Astrocyte of the cerebellum (primary cell): ENCODE results near the gene CORO7.
A peak's percentile ranks its signal among the peaks of the same experiment; 100 is the strongest.

ENCODE experiments used
- DNase-seq: peaks from one replicate; pipeline ENCODE4 v3.0.0-alpha.2; 2011; ENCODE audit warnings: low read depth
- H3K4me3 ChIP-seq: 2 replicates; pipeline ENCODE4 v1.5.1; 2011; ENCODE audit warnings: mild to moderate bottlenecking, low read depth, low read length, moderate library complexity
- in situ Hi-C: cut with HindIII; loops from 2 replicates; pipeline ENCODE4 v1.10.0; 2017; ENCODE audit warnings: low sequenced_read_pairs
- TF ChIP-seq, protein P1 (sequence below): IDR thresholded peaks from 2 replicates; pipeline ENCODE4 v1.5.1; 2012; ENCODE audit warnings: low read length, low read depth, moderate library complexity, mild to moderate bottlenecking; ENCODE audit errors: missing control alignments

CORO7 gene

DNA sequence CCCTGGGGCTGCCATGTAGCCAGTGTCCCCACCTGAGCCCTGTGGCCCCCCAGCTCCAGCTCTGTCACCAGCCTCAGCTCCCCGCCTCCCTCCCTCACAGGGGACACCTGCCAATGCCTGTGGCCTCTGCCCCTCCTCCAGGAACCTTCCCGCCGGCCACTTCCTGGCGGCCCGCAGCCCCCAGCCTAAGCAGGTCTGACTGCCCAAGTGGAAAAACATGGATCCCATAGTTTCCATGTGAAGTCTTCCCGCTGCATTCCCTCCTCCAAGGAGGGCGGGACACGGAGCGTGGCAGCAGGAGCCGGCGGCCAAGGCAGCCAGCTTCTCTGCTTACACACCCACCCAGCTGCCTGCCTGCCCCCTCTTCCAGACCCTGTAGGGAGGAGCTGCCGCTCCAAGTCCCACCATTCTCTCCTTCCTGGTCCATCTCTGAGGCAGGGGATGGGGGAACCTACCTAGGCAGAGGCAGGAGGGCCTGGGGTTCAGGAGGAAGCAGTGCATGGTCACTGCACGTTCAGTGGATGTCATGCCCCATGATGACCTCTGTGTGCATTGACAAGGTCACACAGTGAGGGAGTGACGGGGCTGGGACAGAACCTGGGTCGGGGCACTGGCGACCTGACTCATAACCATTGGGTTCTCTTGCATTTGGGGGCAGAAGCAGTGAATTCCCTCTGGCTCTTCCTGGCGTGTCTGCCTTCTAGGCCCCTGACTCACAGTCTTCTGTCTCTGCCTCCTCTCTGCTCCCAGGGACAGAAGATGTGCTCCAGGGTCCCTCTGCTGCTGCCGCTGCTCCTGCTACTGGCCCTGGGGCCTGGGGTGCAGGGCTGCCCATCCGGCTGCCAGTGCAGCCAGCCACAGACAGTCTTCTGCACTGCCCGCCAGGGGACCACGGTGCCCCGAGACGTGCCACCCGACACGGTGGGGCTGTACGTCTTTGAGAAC lies 36.0 kb downstream of the CORO7 start:
- TF ChIP-seq, protein P1, sequence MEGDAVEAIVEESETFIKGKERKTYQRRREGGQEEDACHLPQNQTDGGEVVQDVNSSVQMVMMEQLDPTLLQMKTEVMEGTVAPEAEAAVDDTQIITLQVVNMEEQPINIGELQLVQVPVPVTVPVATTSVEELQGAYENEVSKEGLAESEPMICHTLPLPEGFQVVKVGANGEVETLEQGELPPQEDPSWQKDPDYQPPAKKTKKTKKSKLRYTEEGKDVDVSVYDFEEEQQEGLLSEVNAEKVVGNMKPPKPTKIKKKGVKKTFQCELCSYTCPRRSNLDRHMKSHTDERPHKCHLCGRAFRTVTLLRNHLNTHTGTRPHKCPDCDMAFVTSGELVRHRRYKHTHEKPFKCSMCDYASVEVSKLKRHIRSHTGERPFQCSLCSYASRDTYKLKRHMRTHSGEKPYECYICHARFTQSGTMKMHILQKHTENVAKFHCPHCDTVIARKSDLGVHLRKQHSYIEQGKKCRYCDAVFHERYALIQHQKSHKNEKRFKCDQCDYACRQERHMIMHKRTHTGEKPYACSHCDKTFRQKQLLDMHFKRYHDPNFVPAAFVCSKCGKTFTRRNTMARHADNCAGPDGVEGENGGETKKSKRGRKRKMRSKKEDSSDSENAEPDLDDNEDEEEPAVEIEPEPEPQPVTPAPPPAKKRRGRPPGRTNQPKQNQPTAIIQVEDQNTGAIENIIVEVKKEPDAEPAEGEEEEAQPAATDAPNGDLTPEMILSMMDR: no peak
- in situ Hi-C loops: no loop called here
- no peak overlapping the region for H3K4me3 ChIP-seq
- DNase-seq: no peak

DNA sequence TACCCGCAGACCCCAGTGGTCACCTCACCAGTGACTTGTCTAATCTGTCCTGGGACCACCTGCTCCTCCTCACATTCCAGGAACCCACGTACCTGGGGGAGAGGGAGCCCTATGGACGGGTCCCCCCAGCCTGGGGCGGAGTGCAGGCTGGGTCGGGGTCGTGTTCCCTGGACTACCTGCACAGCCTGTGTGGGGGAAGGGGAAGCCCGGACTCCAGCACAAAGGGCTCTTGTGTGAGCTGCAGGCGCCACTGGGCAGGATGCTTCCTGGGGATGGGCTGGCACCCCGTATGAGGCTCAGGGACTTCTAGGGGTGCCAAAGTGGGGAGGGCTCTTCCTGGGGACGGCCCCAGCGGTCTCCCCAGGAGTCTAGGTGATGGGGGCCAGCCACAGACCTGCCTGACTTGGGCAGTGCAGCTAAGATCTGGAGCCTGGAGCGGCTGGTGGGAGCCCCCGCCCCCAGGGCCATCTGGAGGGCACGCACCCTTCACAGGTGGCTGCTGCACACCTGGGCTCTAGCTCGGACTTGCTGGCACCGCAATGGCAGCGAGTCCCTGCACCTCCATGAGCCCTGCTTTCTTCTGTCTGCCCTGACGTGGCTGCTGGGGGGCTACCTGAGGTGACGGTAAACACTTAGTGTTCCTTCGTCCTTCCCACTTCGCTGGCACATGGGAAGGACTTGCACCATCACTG lies 37.3 kb downstream of the CORO7 start:
- no peak overlapping the region for H3K4me3 ChIP-seq
- in situ Hi-C loops: no loop called here
- TF ChIP-seq, protein P1: no peak
- no peak for DNase-seq

DNA sequence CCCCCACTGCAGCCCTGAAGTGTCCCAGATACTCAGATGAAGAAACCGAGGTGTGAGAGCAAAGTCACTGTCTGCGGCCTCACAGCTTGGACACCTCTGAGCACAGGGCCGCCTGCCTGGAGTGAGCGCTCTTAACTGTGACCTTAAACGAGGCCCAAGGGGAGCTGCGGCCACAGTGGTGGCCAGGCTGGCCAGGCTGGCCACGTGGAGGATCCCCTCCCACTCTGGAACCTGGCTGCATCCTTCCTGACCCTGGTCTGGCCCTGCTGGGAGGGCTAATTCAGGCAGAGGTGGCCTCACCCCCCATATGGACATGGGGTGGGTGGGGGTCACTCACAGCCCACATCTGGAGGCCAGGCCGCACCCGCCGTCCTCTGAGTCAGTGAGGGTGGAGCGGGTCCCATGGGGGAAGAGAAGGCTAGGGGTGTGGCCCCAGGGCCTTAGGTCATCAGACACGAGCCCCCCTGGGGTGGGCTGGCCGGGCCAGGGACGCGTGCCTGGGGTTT lies 38.2 kb downstream of the CORO7 start:
- no peak overlapping the region for H3K4me3 ChIP-seq
- TF ChIP-seq, protein P1: no peak
- no peak for DNase-seq
- in situ Hi-C loops: no loop called here

DNA sequence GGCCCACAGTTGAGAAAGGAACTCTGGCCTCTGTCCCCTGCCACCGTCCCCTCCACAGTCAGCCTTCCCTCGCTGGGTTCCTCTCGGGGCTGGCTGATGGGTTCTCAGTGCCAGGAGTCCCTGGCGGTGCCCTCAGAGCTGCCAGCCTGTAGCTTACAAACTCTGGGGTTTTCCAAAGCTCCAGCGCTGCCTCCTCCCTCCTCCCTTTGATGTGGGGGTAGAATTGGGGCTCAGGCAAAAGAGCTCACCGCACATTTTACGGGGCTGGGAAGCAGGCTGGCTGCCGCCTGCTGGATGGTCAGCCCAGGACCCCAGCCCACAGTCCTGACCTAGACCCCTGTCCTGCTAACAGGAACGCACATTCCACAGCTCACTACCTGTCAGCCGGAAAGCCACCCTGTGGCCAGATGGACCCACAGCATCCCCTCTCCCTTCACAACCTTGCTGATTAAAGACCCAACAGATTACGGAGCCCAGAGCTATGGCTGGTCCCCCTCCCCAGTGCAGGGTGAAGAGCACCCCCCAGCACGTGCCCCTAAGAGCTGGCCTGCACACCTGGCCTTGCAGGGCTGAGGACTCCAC lies 38.7 kb downstream of the CORO7 start:
- TF ChIP-seq, protein P1: peak; percentile 40
- DNase-seq: no peak
- in situ Hi-C loops: no loop called here
- H3K4me3 ChIP-seq: no peak overlapping the region

DNA sequence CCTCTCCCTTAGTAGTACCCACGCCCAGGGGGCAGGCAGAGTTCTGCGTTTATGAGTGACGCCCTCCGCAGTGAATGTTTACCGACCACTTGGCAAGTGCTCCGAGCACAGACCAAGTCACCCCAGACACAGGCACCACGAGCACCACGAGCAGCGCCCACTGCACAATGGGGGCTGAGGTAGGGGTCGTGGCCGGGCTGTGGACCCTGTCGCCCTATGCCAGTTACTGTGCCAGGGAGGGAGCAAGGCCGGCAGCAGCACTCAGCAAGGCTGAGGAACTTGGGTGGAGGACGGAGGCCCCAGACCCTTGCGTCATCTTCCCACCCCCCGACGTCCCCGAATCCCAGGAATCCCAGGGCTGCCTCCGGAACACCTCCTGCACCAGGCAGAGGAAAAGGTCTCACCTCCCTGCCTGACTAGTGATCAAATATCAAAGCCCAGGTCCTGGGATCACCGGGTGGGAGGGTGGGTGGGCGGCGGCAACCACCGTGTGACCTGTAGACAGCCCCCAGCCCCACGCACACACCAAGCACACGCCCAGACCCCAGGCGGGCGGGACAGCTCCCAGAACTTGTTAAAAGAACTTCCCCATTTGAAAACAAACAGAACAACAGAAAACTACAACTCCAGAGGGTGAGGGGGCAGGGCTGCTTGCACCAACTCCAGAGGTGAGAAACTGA lies 39.4 kb downstream of the CORO7 start:
- in situ Hi-C loops: no loop called here
- TF ChIP-seq, protein P1: no peak
- H3K4me3 ChIP-seq: no peak overlapping the region
- no peak for DNase-seq

DNA sequence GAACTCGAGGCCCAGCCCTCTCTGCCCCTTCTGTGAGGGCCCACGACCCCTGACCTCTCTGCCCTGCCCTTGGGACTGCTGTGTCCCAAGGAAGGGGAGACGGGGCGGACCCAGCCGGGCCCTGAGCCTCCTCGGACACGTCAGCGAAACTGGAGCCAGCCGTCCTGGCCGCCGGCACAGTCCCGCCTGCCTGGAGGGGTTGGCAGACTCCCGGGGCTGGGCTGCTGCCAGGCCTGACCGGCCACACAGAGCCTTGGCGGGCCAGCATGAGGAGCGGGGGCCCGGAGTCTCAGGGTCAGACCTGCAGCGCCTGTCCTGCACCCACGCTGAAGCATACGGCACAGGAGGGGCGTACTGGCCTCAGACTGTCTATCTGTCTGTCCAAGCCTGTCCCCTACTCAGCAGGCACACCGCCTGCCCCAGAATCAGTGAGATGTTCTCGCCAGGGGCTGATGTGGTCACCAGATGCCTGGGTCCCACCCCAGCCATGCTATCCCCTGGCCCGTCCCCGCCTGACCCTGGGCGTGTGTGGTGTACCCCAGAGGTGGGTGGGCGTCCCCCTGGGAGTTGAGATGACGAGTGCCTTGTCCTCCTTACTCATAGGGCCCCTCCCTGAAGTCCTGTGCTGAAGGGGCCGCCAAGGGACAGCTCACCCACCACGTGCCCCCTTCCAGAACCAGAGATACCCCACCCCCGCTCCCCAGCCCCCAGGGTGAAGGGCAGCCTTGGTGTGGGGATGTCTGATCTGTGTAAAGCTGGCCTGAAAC lies 40.1 kb downstream of the CORO7 start:
- peak overlapping the region; percentile 10 for H3K4me3 ChIP-seq
- TF ChIP-seq, protein P1: no peak
- in situ Hi-C loops: no loop called here
- peak; percentile 71 for DNase-seq
